ENCODE data around the gene C1QTNF5. TPM values are rescaled to one million over a fixed set of nuclear protein-coding genes. Genes with fewer than 3 reads are reported as not detected.

The C1QTNF5 gene
- total and polyA plus RNA-seq, 3 experiments from 2014 or later: not detected

GRCh38 chr11:119342023-119342300, 1.3 kb upstream of the C1QTNF5 start:
- Histone ChIP-seq H3K9me3 (ENCODE audit: low read length) (no peaks in the 10 kb centered on the region), H3K27ac (ENCODE audit: low read depth, low read length) (no peak overlapping the region), H3K36me3 (ENCODE audit: insufficient read depth, low read length) (no peaks in the 10 kb centered on the region), H3K4me3 (ENCODE audit: low read length) (no peak overlapping the region), H3K27me3 (ENCODE audit: insufficient read depth, low read length, poor library complexity, severe bottlenecking) (peaks cover 45% of the 10 kb centered on the region), H3K4me1 (ENCODE audit: insufficient read depth, low read length) (peaks cover 5% of the 10 kb centered on the region)
- H3K36me3 Mint-ChIP-seq: peaks cover 0 to 4% (median 3%) of the 10 kb centered on the region in 3 donors
- H3K9me3 Mint-ChIP-seq: no peaks in the 10 kb centered on the region
- H3K4me1 Mint-ChIP-seq: peaks cover 14 to 26% (median 19%) of the 10 kb centered on the region in 3 donors
- no peak overlapping the region for H3K4me3 Mint-ChIP-seq
- ChIA-PET POLR2A (no interaction called here), CTCF (no interaction called here)
- H3K27me3 Mint-ChIP-seq: peaks cover 31 to 59% of the 10 kb centered on the region in 2 donors
- no peak for DNase-seq
- no peak overlapping the region for H3K27ac Mint-ChIP-seq

GRCh38 chr11:119341222-119342022, 739 bp upstream of the C1QTNF5 start:
- Mint-ChIP-seq H3K9me3 (no peaks in the 10 kb centered on the region), H3K27me3 (peaks cover 31 to 54% of the 10 kb centered on the region in 2 donors), H3K36me3 (peaks cover 0 to 8% (median 4%) of the 10 kb centered on the region in 3 donors), H3K27ac (peak overlapping the region in 2 of 8 donors; percentile 1 to 2), H3K4me3 (peak overlapping the region in 2 of 7 donors; percentile 51 to 74), H3K4me1 (peaks cover 15 to 29% (median 21%) of the 10 kb centered on the region in 3 donors)
- H3K36me3 ChIP-seq (ENCODE audit: insufficient read depth, low read length): no peaks in the 10 kb centered on the region
- H3K27me3 ChIP-seq (ENCODE audit: insufficient read depth, low read length, poor library complexity, severe bottlenecking): peaks cover 45% of the 10 kb centered on the region
- ChIA-PET CTCF (interaction anchor here (1.2 to 1.3 kb wide), 2 partner anchors 15 to 18 kb away, joined by 3 to 4 read pairs; no protein-coding TSS in a partner anchor), POLR2A (no interaction called here)
- H3K4me3 ChIP-seq (ENCODE audit: low read length): no peak overlapping the region
- no peak overlapping the region for H3K27ac ChIP-seq (ENCODE audit: low read depth, low read length)
- no peak for DNase-seq
- H3K9me3 ChIP-seq (ENCODE audit: low read length): no peaks in the 10 kb centered on the region
- H3K4me1 ChIP-seq (ENCODE audit: insufficient read depth, low read length): peaks cover 5% of the 10 kb centered on the region

- Mint-ChIP-seq H3K27me3 (peaks cover 28 to 47% of the 10 kb centered on the region in 2 donors), H3K36me3 (peaks cover 0 to 15% (median 4%) of the 10 kb centered on the region in 3 donors), H3K27ac (peak overlapping the region in 2 of 8 donors; percentile 24 to 27), H3K9me3 (no peaks in the 10 kb centered on the region), H3K4me3 (peak overlapping the region in 6 of 7 donors; percentile 25 to 75 (median 50)), H3K4me1 (peaks cover 22 to 45% (median 36%) of the 10 kb centered on the region in 3 donors)
- ChIA-PET CTCF (interaction anchor here (1.2 to 1.3 kb wide), 2 partner anchors 14 to 19 kb away, joined by 3 to 4 read pairs; no protein-coding TSS in a partner anchor), POLR2A (no interaction called here)
- no peak overlapping the region for H3K27ac ChIP-seq (ENCODE audit: low read depth, low read length)
- H3K9me3 ChIP-seq (ENCODE audit: low read length): no peaks in the 10 kb centered on the region
- no peaks in the 10 kb centered on the region for H3K36me3 ChIP-seq (ENCODE audit: insufficient read depth, low read length)
- DNase-seq: no peak
- H3K4me1 ChIP-seq (ENCODE audit: insufficient read depth, low read length): peaks cover 13% of the 10 kb centered on the region
- peaks cover 44% of the 10 kb centered on the region for H3K27me3 ChIP-seq (ENCODE audit: insufficient read depth, low read length, poor library complexity, severe bottlenecking)
- H3K4me3 ChIP-seq (ENCODE audit: low read length): no peak overlapping the region
Observed at GRCh38 chr11:119339589-119340334, 921 bp downstream of the C1QTNF5 start.

- peaks cover 37% of the 10 kb centered on the region for H3K27me3 ChIP-seq (ENCODE audit: insufficient read depth, low read length, poor library complexity, severe bottlenecking)
- ChIA-PET POLR2A (no interaction called here), CTCF (interaction anchor here (1.1 to 2.3 kb wide), 7 partner anchors 13 to 390 kb away, joined by 3 to 23 read pairs (median 4); partner anchors contain the start of gene NECTIN1)
- no peak overlapping the region for H3K4me3 ChIP-seq (ENCODE audit: low read length)
- Mint-ChIP-seq H3K36me3 (peaks cover 0 to 20% (median 4%) of the 10 kb centered on the region in 3 donors), H3K4me3 (peak overlapping the region; percentile 25 to 75 (median 46)), H3K9me3 (no peaks in the 10 kb centered on the region), H3K27me3 (peaks cover 25 to 42% of the 10 kb centered on the region in 2 donors), H3K4me1 (peaks cover 26 to 51% (median 41%) of the 10 kb centered on the region in 3 donors), H3K27ac (peak overlapping the region in 2 of 8 donors; percentile 24 to 27)
- DNase-seq: no peak
- H3K9me3 ChIP-seq (ENCODE audit: low read length): no peaks in the 10 kb centered on the region
- no peaks in the 10 kb centered on the region for H3K36me3 ChIP-seq (ENCODE audit: insufficient read depth, low read length)
- peaks cover 14% of the 10 kb centered on the region for H3K4me1 ChIP-seq (ENCODE audit: insufficient read depth, low read length)
- no peak overlapping the region for H3K27ac ChIP-seq (ENCODE audit: low read depth, low read length)
Observed at GRCh38 chr11:119338965-119339588, 1.6 kb downstream of the C1QTNF5 start.

- Mint-ChIP-seq H3K9me3 (no peaks in the 10 kb centered on the region), H3K4me3 (peak overlapping the region in 5 of 7 donors; percentile 33 to 65 (median 60)), H3K27ac (peak overlapping the region in 3 of 8 donors; percentile 29 to 68 (median 55)), H3K27me3 (peaks cover 23 to 36% of the 10 kb centered on the region in 2 donors), H3K4me1 (peaks cover 29 to 56% (median 46%) of the 10 kb centered on the region in 3 donors), H3K36me3 (peaks cover 0 to 20% (median 4%) of the 10 kb centered on the region in 3 donors)
- Histone ChIP-seq H3K9me3 (ENCODE audit: low read length) (no peaks in the 10 kb centered on the region), H3K4me1 (ENCODE audit: insufficient read depth, low read length) (peaks cover 14% of the 10 kb centered on the region), H3K36me3 (ENCODE audit: insufficient read depth, low read length) (no peaks in the 10 kb centered on the region), H3K4me3 (ENCODE audit: low read length) (no peak overlapping the region), H3K27me3 (ENCODE audit: insufficient read depth, low read length, poor library complexity, severe bottlenecking) (peaks cover 37% of the 10 kb centered on the region), H3K27ac (ENCODE audit: low read depth, low read length) (no peak overlapping the region)
- peak; percentile 51 to 72 (median 59) for DNase-seq
- CTCF ChIA-PET: interaction anchor here (0.7 to 2.3 kb wide), 14 partner anchors 8 to 391 kb away, joined by 3 to 23 read pairs (median 4); partner anchors contain the start of genes CBL, MFRP, NECTIN1 and NLRX1
- POLR2A ChIA-PET: interaction anchor here (0.7 to 1.3 kb wide), 4 partner anchors 13 to 133 kb away, joined by 3 to 4 read pairs (median 3); partner anchors contain the start of gene CBL
Observed at GRCh38 chr11:119338318-119338890, 2.3 kb downstream of the C1QTNF5 start.

- Mint-ChIP-seq H3K27ac (peak overlapping the region in 1 of 8 donors; percentile 29), H3K36me3 (peaks cover 0 to 20% (median 4%) of the 10 kb centered on the region in 3 donors), H3K4me1 (peaks cover 31 to 61% (median 53%) of the 10 kb centered on the region in 3 donors), H3K27me3 (peaks cover 20 to 29% of the 10 kb centered on the region in 2 donors), H3K9me3 (no peaks in the 10 kb centered on the region), H3K4me3 (peak overlapping the region in 3 of 7 donors; percentile 45 to 75 (median 65))
- Histone ChIP-seq H3K4me3 (ENCODE audit: low read length) (no peak overlapping the region), H3K36me3 (ENCODE audit: insufficient read depth, low read length) (no peaks in the 10 kb centered on the region), H3K9me3 (ENCODE audit: low read length) (no peaks in the 10 kb centered on the region), H3K27me3 (ENCODE audit: insufficient read depth, low read length, poor library complexity, severe bottlenecking) (peaks cover 37% of the 10 kb centered on the region), H3K4me1 (ENCODE audit: insufficient read depth, low read length) (peaks cover 14% of the 10 kb centered on the region), H3K27ac (ENCODE audit: low read depth, low read length) (no peak overlapping the region)
- ChIA-PET POLR2A (interaction anchor here (0.7 to 1.3 kb wide), 4 partner anchors 12 to 132 kb away, joined by 3 to 4 read pairs (median 3); partner anchors contain the start of gene CBL), CTCF (interaction anchor here (0.7 to 2.3 kb wide), 15 partner anchors 8 to 874 kb away, joined by 3 to 23 read pairs (median 4); partner anchors contain the start of genes CBL, MFRP, NECTIN1 and NLRX1)
- DNase-seq: no peak
Observed at GRCh38 chr11:119337581-119338317, 2.9 kb downstream of the C1QTNF5 start.

All from CD8-positive, alpha-beta memory T cell (primary cell).